Caco-2 (cell line): ENCODE results near the gene SYPL1. TPM values are rescaled to one million over a fixed set of nuclear protein-coding genes. Genes with fewer than 3 reads are reported as not detected.
A peak's percentile ranks its signal among the peaks of the same experiment; 100 is the strongest.

Source experiments
- BruUV-seq: library from RNA; stranded (reverse); fragments of 400-500 nt; replicated peaks from 2 replicates; lab custom pipeline; 2021; lab: Mats Ljungman, UMichigan
- CTCF ChIA-PET: fragments of 300-600 bp; sonication (Branson Sonifier 250); formaldehyde crosslinking; loops from one replicate; lab custom pipeline; 2022; ENCODE audit warnings: antibody characterized with exemption; lab: Charles Lee
- POLR2A ChIA-PET: fragments of 300-600 bp; sonication (Branson Sonifier 250); formaldehyde crosslinking; loops from one replicate; lab custom pipeline; 2022; ENCODE audit warnings: antibody characterized with exemption; lab: Charles Lee
- DNase-seq, 2 experiments: peaks; one replicate each; pipeline versions ENCODE4 v3.0.0 to v3.0.0-alpha.2; 2020 to 2022
- H3K27me3 ChIP-seq: replicated peaks from 2 replicates; pipeline ENCODE4 v1.6.0; 2011; ENCODE audit warnings: low read length; ENCODE audit not compliant: control insufficient read depth, insufficient read depth
- H3K36me3 ChIP-seq: 2 replicates; pipeline ENCODE4 v1.5.1; 2011; ENCODE audit warnings: low read length; ENCODE audit not compliant: control insufficient read depth, insufficient read depth
- H3K4me1 ChIP-seq: fragments of 250-450 bp; sonication (Bioruptor Pico); 2 replicates; pipeline ENCODE4 v1.5.1; 2020; ENCODE audit warnings: mild to moderate bottlenecking
- H3K4me3 ChIP-seq: 2 replicates; pipeline ENCODE4 v1.5.1; 2011; ENCODE audit warnings: low read depth, mild to moderate bottlenecking, control low read depth, low read length
- H3K9me3 ChIP-seq: fragments of 250-450 bp; sonication (Bioruptor Pico); 2 replicates; pipeline ENCODE4 v1.5.1; 2020; ENCODE audit warnings: mild to moderate bottlenecking, moderate library complexity
- H3K27ac Mint-ChIP-seq: one replicate; pipeline ENCODE4 v1.8.0; 2022; ENCODE audit warnings: mixed read lengths; ENCODE audit not compliant: unreplicated experiment
- H3K27me3 Mint-ChIP-seq: one replicate; pipeline ENCODE4 v1.8.0; 2022; ENCODE audit warnings: mixed read lengths; ENCODE audit not compliant: insufficient read depth, unreplicated experiment
- H3K36me3 Mint-ChIP-seq: one replicate; pipeline ENCODE4 v1.8.0; 2022; ENCODE audit warnings: mild to moderate bottlenecking, mixed read lengths; ENCODE audit not compliant: insufficient read depth, unreplicated experiment
- H3K4me1 Mint-ChIP-seq: one replicate; pipeline ENCODE4 v1.8.0; 2022; ENCODE audit warnings: low read depth, mixed read lengths; ENCODE audit not compliant: unreplicated experiment
- H3K4me3 Mint-ChIP-seq: one replicate; pipeline ENCODE4 v1.8.0; 2022; ENCODE audit warnings: mild to moderate bottlenecking, moderate library complexity, mixed read lengths; ENCODE audit not compliant: unreplicated experiment
- H3K9me3 Mint-ChIP-seq: one replicate; pipeline ENCODE4 v1.8.0; 2022; ENCODE audit warnings: mixed read lengths; ENCODE audit not compliant: unreplicated experiment
- CTCF ChIP-seq, 2 experiments: fragments of 200-600 bp in 1 of 2; IDR thresholded peaks; 1 replicate in 1 of 2; 2 replicates in 1 of 2; pipeline versions ENCODE4 v1.5.1 to v1.8.0; 2011 to 2022; ENCODE audit warnings: antibody characterized with exemption in 1 of 2, control low read depth in 1 of 2, inconsistent platforms in 1 of 2, low read depth in 1 of 2, low read length in 1 of 2, mild to moderate bottlenecking in 1 of 2, moderate library complexity in 1 of 2; ENCODE audit not compliant: insufficient read depth in 1 of 2, severe bottlenecking in 1 of 2, unreplicated experiment in 1 of 2
- intact Hi-C: fragments of 100-400 bp; cut with micrococcal nuclease; formaldehyde crosslinking; loops from one replicate; pipeline ENCODE4 v1.10.0; 2022; ENCODE audit not compliant: unreplicated experiment
- total RNA-seq: library from RNA; stranded (reverse); gene quantifications from 2 replicates; pipeline ENCODE4 v1.2.3, GENCODE V29; 2022

Gene SYPL1
- total RNA-seq, 1 experiment from 2014 or later = 81.0 TPM

GRCh38 chr7:106094780-106095179, 17.3 kb downstream of the SYPL1 start:
- Histone ChIP-seq H3K9me3 (no peaks in the 10 kb centered on the region), H3K36me3 (no peaks in the 10 kb centered on the region; the same call in 1 of the 2 replicates), H3K4me1 (no peaks in the 10 kb centered on the region), H3K27me3 (no peaks in the 10 kb centered on the region), H3K4me3 (no peak overlapping the region)
- Mint-ChIP-seq H3K27me3 (no peaks in the 10 kb centered on the region), H3K36me3 (peaks cover 57% of the 10 kb centered on the region), H3K4me1 (no peaks in the 10 kb centered on the region), H3K9me3 (no peaks in the 10 kb centered on the region), H3K27ac (no peak overlapping the region), H3K4me3 (no peak overlapping the region)
- CTCF ChIA-PET = no interaction called here
- intact Hi-C loops = loop anchor here (1.0 kb wide), 1 partner anchor 37 kb away; no protein-coding TSS in a partner anchor
- no peak for DNase-seq
- peak in 1 of 2 experiments; percentile 15 for TF ChIP-seq CTCF (IDR thresholded peaks at IDR 0.05; ENCODE audit: insufficient read depth in 1 of 2, low read depth in 1 of 2, low read length in 1 of 2, severe bottlenecking in 1 of 2, unreplicated experiment in 1 of 2)
- no TSS peak for BruUV-seq
- POLR2A ChIA-PET = no interaction called here

GRCh38 chr7:106092204-106092603, 19.9 kb downstream of the SYPL1 start:
- no peaks in the 10 kb centered on the region for H3K36me3 ChIP-seq
- POLR2A ChIA-PET = no interaction called here
- intact Hi-C loops = no loop called here

GRCh38 chr7:106089647-106090046, 22.5 kb downstream of the SYPL1 start:
- no TSS peak for BruUV-seq
- intact Hi-C loops = no loop called here
- Mint-ChIP-seq H3K4me1 (no peaks in the 10 kb centered on the region), H3K27me3 (no peaks in the 10 kb centered on the region), H3K27ac (no peak overlapping the region), H3K36me3 (peaks cover 50% of the 10 kb centered on the region), H3K4me3 (no peak overlapping the region), H3K9me3 (no peaks in the 10 kb centered on the region)
- ChIA-PET POLR2A (no interaction called here), CTCF (no interaction called here)
- H3K9me3 ChIP-seq = no peaks in the 10 kb centered on the region
- H3K4me3 ChIP-seq = no peak overlapping the region
- no peak for TF ChIP-seq CTCF (IDR thresholded peaks at IDR 0.05; ENCODE audit: insufficient read depth in 1 of 2, low read depth in 1 of 2, low read length in 1 of 2, severe bottlenecking in 1 of 2, unreplicated experiment in 1 of 2)
- no peak for DNase-seq
- H3K27me3 ChIP-seq = no peaks in the 10 kb centered on the region
- H3K4me1 ChIP-seq = no peaks in the 10 kb centered on the region
- no peaks in the 10 kb centered on the region; the same call in 1 of the 2 replicates for H3K36me3 ChIP-seq

More at GRCh38 chr7:106092204-106092603, 19.9 kb downstream of the SYPL1 start:
- H3K4me3 ChIP-seq = no peak overlapping the region
- no peaks in the 10 kb centered on the region for H3K4me1 ChIP-seq
- H3K27me3 ChIP-seq = no peaks in the 10 kb centered on the region
- no peaks in the 10 kb centered on the region for H3K4me1 Mint-ChIP-seq
- no peak for TF ChIP-seq CTCF (IDR thresholded peaks at IDR 0.05; ENCODE audit: insufficient read depth in 1 of 2, low read depth in 1 of 2, low read length in 1 of 2, severe bottlenecking in 1 of 2, unreplicated experiment in 1 of 2)
- no TSS peak for BruUV-seq
- H3K9me3 ChIP-seq = no peaks in the 10 kb centered on the region
- H3K4me3 Mint-ChIP-seq = no peak overlapping the region
- no peaks in the 10 kb centered on the region for H3K9me3 Mint-ChIP-seq
- CTCF ChIA-PET = no interaction called here
- no peak for DNase-seq
- no peaks in the 10 kb centered on the region for H3K27me3 Mint-ChIP-seq
- H3K27ac Mint-ChIP-seq = no peak overlapping the region
- peaks cover 70% of the 10 kb centered on the region for H3K36me3 Mint-ChIP-seq
